HUES64 (cell line): ENCODE data around the gene TMEM26. TPM values are rescaled to one million over a fixed set of nuclear protein-coding genes. Genes with fewer than 3 reads are reported as not detected.

ENCODE experiments used
- H3K27ac ChIP-seq: 2 replicates; pipeline ENCODE4 v1.7.0; 2013; ENCODE audit warnings: low read depth, low read length, inconsistent platforms
- H3K27me3 ChIP-seq: 2 replicates; pipeline ENCODE4 v1.6.1; 2013; ENCODE audit warnings: mild to moderate bottlenecking, low read length; ENCODE audit not compliant: insufficient read depth
- H3K36me3 ChIP-seq: 2 replicates; pipeline ENCODE4 v1.6.1; 2013; ENCODE audit warnings: mild to moderate bottlenecking, low read length; ENCODE audit not compliant: insufficient read depth
- H3K4me1 ChIP-seq: 2 replicates; pipeline ENCODE4 v1.6.1; 2013; ENCODE audit warnings: mild to moderate bottlenecking, low read length, moderate library complexity; ENCODE audit not compliant: insufficient read depth
- H3K4me3 ChIP-seq: 2 replicates; pipeline ENCODE4 v1.5.1; 2013; ENCODE audit warnings: mild to moderate bottlenecking, low read length, moderate library complexity
- H3K9ac ChIP-seq: 2 replicates; pipeline ENCODE4 v1.6.1; 2013; ENCODE audit warnings: mild to moderate bottlenecking, low read depth, low read length
- H3K9me3 ChIP-seq: 2 replicates; pipeline ENCODE4 v1.6.1; 2013; ENCODE audit warnings: low read depth, low read length; ENCODE audit not compliant: insufficient read depth
- WGBS: fragments of 150-250, 120-280 bp; methylation state at CpG from one replicate; pipeline ENCODE4 v1.1.7; 2013; ENCODE audit warnings: missing lambda C conversion rate; 5-methylcytosine and 5-hydroxymethylcytosine counted together
- polyA plus RNA-seq, 2 experiments: library from polyadenylated mRNA; stranded (reverse); fragments of 50-300 nt; gene quantifications; one replicate each; pipeline ENCODE4 v1.2.3, GENCODE V29; 2013

TMEM26 gene
- polyA plus RNA-seq (2013, experiment 1 of 2): 0.50 TPM
- 0.70 TPM for polyA plus RNA-seq (2013, experiment 2 of 2)

DNA sequence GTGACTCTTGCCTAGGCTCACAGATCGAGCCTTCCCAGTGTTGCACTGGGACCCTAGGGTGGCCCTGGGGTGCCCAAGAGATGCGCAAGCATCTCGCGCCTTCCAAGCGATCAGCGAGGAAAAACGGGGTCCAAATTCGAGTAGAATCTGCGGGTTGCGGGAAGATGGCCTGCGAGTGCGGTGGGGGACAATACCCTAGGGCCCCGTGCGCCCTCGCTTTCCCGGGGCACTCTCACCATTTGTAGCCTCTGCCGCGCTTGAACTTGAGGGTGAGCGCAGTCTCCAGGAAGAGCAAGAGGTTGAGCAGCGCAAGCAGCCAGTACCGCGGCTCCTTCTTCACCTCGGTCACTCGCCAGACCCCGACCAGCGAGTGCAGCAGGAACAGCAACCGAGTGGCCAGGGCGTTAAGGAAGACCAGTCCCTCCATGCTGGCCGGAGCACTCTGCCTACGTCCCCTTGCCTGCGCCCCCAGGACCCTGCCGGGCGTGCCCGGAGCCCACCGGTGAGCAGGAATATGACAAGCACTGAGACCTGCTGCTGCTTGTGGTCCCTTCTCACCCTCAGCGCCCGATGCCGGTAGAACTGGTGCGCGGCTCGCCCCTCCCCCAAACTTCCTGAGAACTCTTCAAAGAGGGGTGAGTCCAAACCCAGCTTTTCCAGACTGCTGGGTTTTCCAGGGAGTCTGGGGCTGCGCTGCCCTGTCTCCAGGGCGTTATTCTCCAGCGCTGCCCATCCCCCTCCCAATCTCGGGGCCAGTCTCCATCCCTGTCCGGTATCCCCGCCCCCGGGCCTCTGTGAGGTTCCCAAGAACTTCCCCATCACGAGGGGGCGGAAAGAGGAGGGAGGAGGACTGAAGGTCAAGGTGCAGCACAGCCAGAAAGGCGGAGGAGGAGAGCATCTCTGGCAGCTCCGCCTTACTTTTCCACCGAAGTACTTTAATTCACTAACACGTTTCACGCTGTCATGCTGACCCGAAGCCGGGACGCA is at the start of gene TMEM26:
Gene TMEM26 (minus strand): TSS at position 727 of the 987 bp plus-strand sequence. CDS start 300 bp downstream, at position 427.
- peaks cover 5% of the 10 kb centered on the region; the same call in 1 of the 2 replicates for H3K4me1 ChIP-seq
- peaks cover 51% of the 10 kb centered on the region for H3K27me3 ChIP-seq
- under 1% methylated on average over 58 of the region's 58 CpGs for WGBS
- H3K36me3 ChIP-seq: no peaks in the 10 kb centered on the region
- peak within 1 kb of the TSS; percentile 78 for H3K4me3 ChIP-seq
- no peaks in the 10 kb centered on the region for H3K9me3 ChIP-seq
- H3K27ac ChIP-seq: no peak within 1 kb of the TSS
- peak within 1 kb of the TSS; percentile 36 for H3K9ac ChIP-seq

DNA sequence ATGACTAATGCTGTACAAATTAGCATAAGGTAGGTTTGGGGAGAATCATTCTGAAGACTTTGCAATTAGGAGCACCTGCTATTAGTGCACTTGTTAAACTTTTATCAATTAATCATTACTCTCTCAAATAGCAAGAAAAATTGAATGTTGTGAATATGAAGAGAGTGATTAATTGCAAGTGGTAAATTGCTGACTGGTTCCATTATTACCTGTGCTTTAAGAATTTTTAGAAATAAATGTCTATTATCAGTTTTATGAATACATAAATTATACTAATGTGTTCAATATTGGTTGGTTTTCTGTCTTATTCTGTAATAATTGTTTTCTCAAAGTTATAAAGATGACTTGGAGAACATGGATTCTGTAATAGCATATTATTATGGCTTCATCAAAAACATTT is 47.3 kb upstream of the TMEM26 start:
- Histone ChIP-seq H3K4me3 (no peak overlapping the region), H3K9ac (no peak overlapping the region), H3K9me3 (no peaks in the 10 kb centered on the region), H3K36me3 (no peaks in the 10 kb centered on the region), H3K27ac (no peak overlapping the region), H3K4me1 (no peaks in the 10 kb centered on the region), H3K27me3 (no peaks in the 10 kb centered on the region)

DNA sequence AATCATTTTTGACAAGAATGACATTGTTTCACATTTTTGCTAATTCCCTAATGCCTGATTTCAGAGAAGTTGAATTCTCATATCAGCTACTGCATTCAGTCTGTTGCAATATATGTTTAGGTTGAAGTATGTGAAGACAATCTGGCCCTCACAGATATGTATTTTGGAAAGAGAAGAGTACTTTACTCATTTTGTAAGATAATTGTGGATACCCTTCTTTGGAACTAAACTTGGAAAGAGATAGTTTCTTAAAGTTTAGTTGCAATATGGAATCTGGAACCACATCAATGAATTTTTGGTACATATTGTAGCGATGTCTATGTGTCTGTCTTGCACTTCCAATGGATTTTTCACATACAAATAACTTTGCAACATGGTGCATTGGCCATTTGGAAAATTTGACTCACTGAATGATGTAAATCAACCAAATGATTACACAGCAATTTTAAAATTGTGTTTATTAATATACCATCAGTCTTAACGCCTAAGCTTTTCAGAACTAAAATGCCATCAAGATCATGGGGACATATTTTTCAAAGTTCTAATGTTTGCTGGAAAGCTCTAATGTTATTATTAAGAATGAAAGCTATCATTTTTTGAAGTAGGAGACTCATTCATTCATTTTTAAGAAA is 39.3 kb upstream of the TMEM26 start:
- no peaks in the 10 kb centered on the region for H3K4me1 ChIP-seq
- no peaks in the 10 kb centered on the region for H3K36me3 ChIP-seq
- no peaks in the 10 kb centered on the region for H3K27me3 ChIP-seq
- 89% methylated on average over 2 of the region's 2 CpGs for WGBS
- H3K4me3 ChIP-seq: no peak overlapping the region
- H3K27ac ChIP-seq: no peak overlapping the region
- no peak overlapping the region for H3K9ac ChIP-seq
- H3K9me3 ChIP-seq: no peaks in the 10 kb centered on the region

- no peak overlapping the region for H3K9ac ChIP-seq
- H3K27me3 ChIP-seq: no peaks in the 10 kb centered on the region
- H3K27ac ChIP-seq: no peak overlapping the region
- peaks cover 20% of the 10 kb centered on the region; the same call in 1 of the 2 replicates for H3K4me1 ChIP-seq
- 68% methylated on average over 5 of the region's 5 CpGs for WGBS
- H3K9me3 ChIP-seq: no peaks in the 10 kb centered on the region
- H3K4me3 ChIP-seq: no peak overlapping the region
- no peaks in the 10 kb centered on the region for H3K36me3 ChIP-seq
Observed at GRCh38 chr10:61487506-61487905, 34.3 kb upstream of the TMEM26 start.

- no peak overlapping the region for H3K27ac ChIP-seq
- no peaks in the 10 kb centered on the region for H3K27me3 ChIP-seq
- no peak overlapping the region for H3K4me3 ChIP-seq
- no peaks in the 10 kb centered on the region for H3K36me3 ChIP-seq
- 88% methylated on average over 2 of the region's 2 CpGs for WGBS
- H3K9ac ChIP-seq: no peak overlapping the region
- H3K4me1 ChIP-seq: peaks cover 22% of the 10 kb centered on the region; the same call in 1 of the 2 replicates
- H3K9me3 ChIP-seq: no peaks in the 10 kb centered on the region
Observed at GRCh38 chr10:61486738-61487396, 33.7 kb upstream of the TMEM26 start.

DNA sequence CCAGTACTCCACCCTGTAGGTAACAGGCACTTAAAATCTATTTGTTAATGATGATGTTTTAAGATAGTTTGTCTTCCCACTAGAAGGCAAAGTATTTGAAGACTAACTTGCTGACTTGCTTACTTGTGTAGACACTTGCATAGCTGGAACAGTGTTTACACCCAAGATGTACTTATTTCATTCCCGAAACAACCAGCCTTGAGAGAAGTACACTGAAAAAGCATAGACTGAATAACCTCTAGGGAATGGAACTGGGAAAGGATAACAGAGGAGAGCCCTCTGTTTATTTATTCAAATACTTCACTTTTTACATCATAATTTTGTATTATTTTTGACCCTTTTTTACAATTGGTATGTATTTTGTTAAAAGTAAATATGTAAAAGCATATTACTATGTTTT is 33.1 kb upstream of the TMEM26 start:
- WGBS: 100% methylated on average over 1 of the region's 1 CpG
- H3K9ac ChIP-seq: no peak overlapping the region
- H3K4me1 ChIP-seq: peaks cover 28% of the 10 kb centered on the region; the same call in 1 of the 2 replicates
- H3K36me3 ChIP-seq: no peaks in the 10 kb centered on the region
- H3K27me3 ChIP-seq: no peaks in the 10 kb centered on the region
- H3K9me3 ChIP-seq: no peaks in the 10 kb centered on the region
- H3K27ac ChIP-seq: no peak overlapping the region
- H3K4me3 ChIP-seq: no peak overlapping the region

DNA sequence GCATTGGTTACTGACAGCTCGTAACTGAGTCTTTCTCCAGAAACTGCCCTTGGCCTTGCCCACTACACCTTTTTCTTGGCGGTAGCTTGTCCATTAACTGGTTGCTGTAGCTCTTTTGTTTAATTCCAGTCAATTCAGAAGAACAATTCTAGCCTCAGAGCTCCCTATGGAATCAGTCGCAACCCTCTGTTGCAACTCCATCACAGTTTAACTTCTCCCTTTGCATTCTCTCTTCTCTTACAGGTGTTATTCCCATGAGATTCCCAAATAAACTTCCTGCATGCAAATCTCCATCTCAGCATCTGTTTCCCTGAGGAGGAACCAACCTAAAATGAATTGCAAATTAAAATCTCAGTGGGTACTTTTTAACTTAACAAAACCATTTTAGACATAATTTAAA is 28.4 kb upstream of the TMEM26 start:
- Histone ChIP-seq H3K27ac (no peak overlapping the region), H3K4me1 (peaks cover 29% of the 10 kb centered on the region; the same call in 1 of the 2 replicates), H3K9me3 (no peaks in the 10 kb centered on the region), H3K4me3 (no peak overlapping the region), H3K9ac (no peak overlapping the region), H3K36me3 (no peaks in the 10 kb centered on the region), H3K27me3 (no peaks in the 10 kb centered on the region)
- 69% methylated on average over 3 of the region's 3 CpGs for WGBS

DNA sequence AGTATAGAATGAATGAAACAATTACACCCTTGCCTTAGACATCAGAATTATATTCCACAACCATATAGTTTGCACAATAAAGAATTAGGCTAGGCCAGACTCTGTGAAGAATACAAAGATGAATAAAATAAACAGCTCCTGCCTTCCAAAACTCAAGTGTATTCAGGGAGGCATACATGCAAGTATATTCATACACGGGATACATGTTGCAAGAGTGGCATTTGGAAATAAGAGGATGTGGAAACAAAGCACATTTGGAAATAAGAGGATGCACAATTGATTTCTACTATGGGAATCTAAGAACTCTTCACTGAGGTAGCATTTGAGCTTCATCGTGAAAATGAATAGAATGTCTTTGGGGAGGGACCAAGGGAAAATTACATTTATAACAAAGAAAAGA is 27.0 kb upstream of the TMEM26 start:
- H3K9ac ChIP-seq: no peak overlapping the region
- H3K4me1 ChIP-seq: peaks cover 22% of the 10 kb centered on the region; the same call in 1 of the 2 replicates
- H3K36me3 ChIP-seq: no peaks in the 10 kb centered on the region
- H3K4me3 ChIP-seq: no peak overlapping the region
- 100% methylated on average over 1 of the region's 2 CpGs for WGBS
- no peaks in the 10 kb centered on the region for H3K27me3 ChIP-seq
- no peak overlapping the region for H3K27ac ChIP-seq
- H3K9me3 ChIP-seq: no peaks in the 10 kb centered on the region

GRCh38 chr10:61478621-61479312 is 25.6 kb upstream of the TMEM26 start:
- Histone ChIP-seq H3K4me3 (no peak overlapping the region), H3K9me3 (no peaks in the 10 kb centered on the region), H3K36me3 (no peaks in the 10 kb centered on the region), H3K27ac (no peak overlapping the region), H3K4me1 (peaks cover 19% of the 10 kb centered on the region; the same call in 1 of the 2 replicates), H3K9ac (no peak overlapping the region), H3K27me3 (no peaks in the 10 kb centered on the region)
- 65% methylated on average over 2 of the region's 4 CpGs for WGBS

DNA sequence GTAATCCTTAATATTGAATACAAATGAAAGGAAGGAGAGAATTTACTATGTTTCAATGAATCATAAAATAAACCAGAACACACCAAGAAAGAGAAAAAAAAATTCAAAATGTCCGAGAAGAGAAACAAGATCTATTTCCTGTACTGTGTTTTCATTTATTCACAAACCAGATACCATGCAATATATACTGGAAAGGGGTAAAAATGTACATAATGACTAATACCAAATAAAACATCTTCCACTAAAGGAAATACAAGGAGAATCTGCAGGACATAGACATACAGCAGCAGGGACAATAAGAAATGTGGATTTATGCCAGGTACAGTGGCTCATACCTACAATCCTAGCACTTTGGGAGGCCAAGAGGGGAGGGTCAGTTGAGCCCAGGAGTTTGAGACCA is 24.3 kb upstream of the TMEM26 start:
- no peaks in the 10 kb centered on the region for H3K27me3 ChIP-seq
- H3K4me3 ChIP-seq: no peak overlapping the region
- no peak overlapping the region for H3K9ac ChIP-seq
- H3K27ac ChIP-seq: no peak overlapping the region
- WGBS: no CpG with 5 or more reads among the region's 1 CpG
- H3K4me1 ChIP-seq: peaks cover 11% of the 10 kb centered on the region; the same call in 1 of the 2 replicates
- H3K36me3 ChIP-seq: no peaks in the 10 kb centered on the region
- H3K9me3 ChIP-seq: no peaks in the 10 kb centered on the region
